HEK293T (cell line): Measurements from ENCODE around the gene MYDGF.

Experiments used
- CTCF ChIA-PET: fragments of 350-600 bp; formaldehyde crosslinking; extraction: SDS; loops from one replicate; lab custom pipeline; 2021; ENCODE audit warnings: antibody characterized with exemption, inconsistent platforms; lab: Yijun Ruan, JAX
- POLR2A ChIA-PET: fragments of 350-600 bp; formaldehyde crosslinking; extraction: SDS; loops from one replicate; lab custom pipeline; 2020; ENCODE audit warnings: antibody characterized with exemption, inconsistent platforms; lab: Yijun Ruan, JAX
- DNase-seq: peaks from one replicate; pipeline ENCODE4 v3.0.0; 2012; ENCODE audit warnings: mixed read lengths; ENCODE audit errors: extremely low spot score
- ARNT ChIP-seq: fragments of 450-650 bp; IDR thresholded peaks from 2 replicates; pipeline ENCODE4 v1.6.1; 2017; ENCODE audit warnings: mild to moderate bottlenecking
- BHLHE40 ChIP-seq: fragments of 450-650 bp; IDR thresholded peaks from 2 replicates; pipeline ENCODE4 v1.6.1; 2016; ENCODE audit warnings: mild to moderate bottlenecking, moderate library complexity, borderline replicate concordance
- CTBP1 ChIP-seq: fragments of 450-650 bp; IDR thresholded peaks from 2 replicates; pipeline ENCODE4 v1.6.1; 2016; ENCODE audit warnings: borderline replicate concordance
- ELF4 ChIP-seq: fragments of 450-650 bp; IDR thresholded peaks from 2 replicates; pipeline ENCODE4 v1.6.1; 2017; ENCODE audit warnings: antibody characterized with exemption
- FOXA1 ChIP-seq: fragments of 450-650 bp; IDR thresholded peaks from 2 replicates; pipeline ENCODE4 v1.6.1; 2016; ENCODE audit warnings: mild to moderate bottlenecking
- FOXK2 ChIP-seq: fragments of 450-650 bp; IDR thresholded peaks from 2 replicates; pipeline ENCODE4 v1.6.1; 2016; ENCODE audit warnings: mild to moderate bottlenecking
- FOXM1 ChIP-seq: fragments of 450-650 bp; IDR thresholded peaks from 2 replicates; pipeline ENCODE4 v1.6.1; 2017; ENCODE audit warnings: mild to moderate bottlenecking, borderline replicate concordance
- HDGF ChIP-seq: fragments of 450-650 bp; IDR thresholded peaks from 2 replicates; pipeline ENCODE4 v1.6.1; 2017; ENCODE audit warnings: antibody characterized with exemption, borderline replicate concordance
- L3MBTL2 ChIP-seq: fragments of 450-650 bp; conservative IDR thresholded peaks from 2 replicates; pipeline ENCODE4 v1.6.1; 2016; ENCODE audit warnings: mild to moderate bottlenecking
- LEF1 ChIP-seq: fragments of 450-650 bp; IDR thresholded peaks from 2 replicates; pipeline ENCODE4 v1.6.1; 2017; ENCODE audit warnings: mild to moderate bottlenecking, borderline replicate concordance
- NFRKB ChIP-seq: fragments of 450-650 bp; IDR thresholded peaks from 2 replicates; pipeline ENCODE4 v1.6.1; 2016; ENCODE audit warnings: mild to moderate bottlenecking, moderate library complexity
- PKNOX1 ChIP-seq: fragments of 450-650 bp; IDR thresholded peaks from 2 replicates; pipeline ENCODE4 v1.6.1; 2016
- SP1 ChIP-seq: fragments of 450-650 bp; IDR thresholded peaks from 2 replicates; pipeline ENCODE4 v1.6.1; 2017
- SUZ12 ChIP-seq: fragments of 450-650 bp; IDR thresholded peaks from 2 replicates; pipeline ENCODE4 v1.6.1; 2016; ENCODE audit warnings: mild to moderate bottlenecking
- TARDBP ChIP-seq: fragments of 450-650 bp; IDR thresholded peaks from 2 replicates; pipeline ENCODE4 v1.6.1; 2016
- ZNF384 ChIP-seq: fragments of 450-650 bp; IDR thresholded peaks from 2 replicates; pipeline ENCODE4 v1.6.1; 2016

Gene MYDGF

DNA sequence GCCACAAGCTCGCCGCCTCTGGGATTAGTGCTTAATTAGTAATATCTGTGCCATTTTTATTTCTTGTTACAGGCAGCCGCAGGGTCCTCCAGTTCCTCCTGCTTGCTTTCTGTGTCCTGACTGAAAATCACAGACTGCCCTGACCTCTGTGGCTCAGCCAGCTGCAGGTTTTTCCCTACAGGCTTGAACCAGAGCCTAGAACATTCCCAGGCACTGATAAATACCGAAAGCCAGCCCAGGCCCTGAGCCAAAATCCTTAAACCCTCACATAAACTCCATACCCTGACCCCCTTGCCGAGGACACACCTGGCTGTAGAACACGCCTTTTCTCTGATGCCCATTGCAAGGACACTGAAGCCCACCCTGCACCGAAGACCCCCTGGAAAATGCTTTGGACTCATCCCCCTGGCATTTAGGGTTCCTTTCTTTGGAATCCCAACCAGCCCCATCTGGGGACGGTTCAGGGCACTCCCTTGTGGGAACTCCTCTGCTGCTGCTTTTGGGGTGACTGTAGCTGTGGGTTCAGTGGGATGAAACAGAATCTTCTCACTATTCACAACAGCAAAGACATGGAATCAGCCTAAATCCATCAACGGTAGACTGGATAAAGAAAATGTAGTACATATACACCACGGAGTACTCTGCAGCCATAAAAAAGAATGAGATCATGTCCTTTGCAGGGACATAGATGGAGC is 38.0 kb upstream of the MYDGF start:
- DNase-seq: no peak
- TF ChIP-seq NFRKB: no peak
- no peak for TF ChIP-seq ARNT
- no peak for TF ChIP-seq BHLHE40
- no peak for TF ChIP-seq TARDBP
- TF ChIP-seq FOXK2: no peak
- no peak for TF ChIP-seq L3MBTL2
- TF ChIP-seq PKNOX1: no peak
- no peak for TF ChIP-seq ELF4
- TF ChIP-seq FOXM1: no peak
- TF ChIP-seq CTBP1: no peak
- TF ChIP-seq HDGF: no peak
- no peak for TF ChIP-seq FOXA1
- no peak for TF ChIP-seq LEF1
- no peak for TF ChIP-seq SUZ12
- no peak for TF ChIP-seq SP1
- no peak for TF ChIP-seq ZNF384
- POLR2A ChIA-PET: no interaction called here
- CTCF ChIA-PET: no interaction called here

- DNase-seq: no peak
- TF ChIP-seq HDGF (no peak), FOXA1 (no peak), SP1 (no peak)
- ChIA-PET POLR2A (no interaction called here), CTCF (no interaction called here)
These were observed 37.2 kb upstream of the MYDGF start for GRCh38 chr19:4707322-4707721.

DNA sequence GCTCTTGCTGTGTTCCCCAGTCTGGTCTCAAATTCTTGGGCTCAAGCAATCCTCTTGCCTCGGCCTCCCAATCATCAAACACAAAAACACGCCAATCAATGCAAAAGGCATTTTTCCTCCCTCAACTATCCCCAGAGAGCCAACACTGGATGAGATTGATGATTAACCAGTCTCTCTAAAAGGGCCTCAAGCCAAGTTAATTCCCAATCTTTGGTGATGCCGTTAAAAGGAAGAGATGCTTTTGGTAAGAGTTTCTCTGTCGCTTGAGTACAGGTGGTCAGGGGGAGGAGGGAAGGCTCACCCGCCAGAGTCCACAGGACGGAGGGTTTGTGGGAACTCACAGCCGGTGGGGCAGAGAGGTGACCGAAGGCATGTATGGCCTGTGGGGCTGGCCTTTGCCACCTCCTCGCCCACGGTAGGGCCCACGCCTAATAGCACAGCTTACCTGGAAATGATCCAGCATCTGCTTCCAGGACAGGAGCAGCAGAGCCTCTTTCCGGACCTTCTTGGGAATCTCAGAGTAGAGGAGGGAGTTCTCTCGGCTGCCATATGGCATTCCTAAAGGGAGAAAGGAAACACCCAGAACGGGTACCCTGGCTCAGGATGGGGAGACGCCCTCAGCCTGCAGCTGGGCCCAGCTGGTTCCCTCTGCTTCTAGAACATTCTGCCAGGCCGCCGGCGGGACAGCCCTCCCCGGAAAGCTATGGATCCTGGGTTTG is 35.4 kb upstream of the MYDGF start:
- POLR2A ChIA-PET: no interaction called here
- TF ChIP-seq L3MBTL2 (no peak), SP1 (no peak), LEF1 (no peak), BHLHE40 (no peak), FOXA1 (no peak), ARNT (no peak), SUZ12 (no peak), PKNOX1 (no peak), TARDBP (no peak), FOXK2 (no peak), CTBP1 (no peak)
- DNase-seq: no peak
- CTCF ChIA-PET: no interaction called here

GRCh38 chr19:4704317-4704673 is 34.2 kb upstream of the MYDGF start:
- ChIA-PET POLR2A (no interaction called here), CTCF (no interaction called here)
- no peak for TF ChIP-seq SUZ12
- no peak for TF ChIP-seq TARDBP
- TF ChIP-seq BHLHE40: no peak
- no peak for TF ChIP-seq NFRKB
- TF ChIP-seq LEF1: no peak
- no peak for TF ChIP-seq FOXM1
- TF ChIP-seq HDGF: no peak
- no peak for TF ChIP-seq CTBP1
- no peak for TF ChIP-seq FOXK2
- no peak for TF ChIP-seq FOXA1
- TF ChIP-seq ELF4: no peak
- TF ChIP-seq L3MBTL2: no peak
- no peak for TF ChIP-seq SP1
- no peak for TF ChIP-seq ARNT
- no peak for TF ChIP-seq PKNOX1
- no peak for TF ChIP-seq ZNF384
- no peak for DNase-seq

GRCh38 chr19:4703671-4704316 is 33.7 kb upstream of the MYDGF start:
- no peak for TF ChIP-seq TARDBP
- no peak for TF ChIP-seq LEF1
- TF ChIP-seq ZNF384: no peak
- TF ChIP-seq FOXA1: no peak
- TF ChIP-seq ARNT: no peak
- TF ChIP-seq CTBP1: no peak
- TF ChIP-seq HDGF: no peak
- no peak for TF ChIP-seq NFRKB
- TF ChIP-seq FOXM1: no peak
- no peak for TF ChIP-seq BHLHE40
- TF ChIP-seq L3MBTL2: no peak
- TF ChIP-seq SUZ12: no peak
- no peak for TF ChIP-seq PKNOX1
- no peak for TF ChIP-seq SP1
- TF ChIP-seq FOXK2: no peak
- no peak for TF ChIP-seq ELF4
- POLR2A ChIA-PET: no interaction called here
- DNase-seq: no peak
- CTCF ChIA-PET: no interaction called here
